WTC11 (cell line): ENCODE results near the gene LRRC38. TPM values are rescaled to one million over a fixed set of nuclear protein-coding genes. Genes with fewer than 3 reads are reported as not detected.

Experiments
- ATAC-seq: fragments of 200-7000 bp; cut with Tn5 transposase; 2 replicates; pipeline ENCODE4 v1.10.0; 2021; ENCODE audit warnings: mild to moderate bottlenecking, moderate library complexity
- CTCF ChIA-PET: fragments of 300-600 bp; sonication (Branson Sonifier 250); formaldehyde crosslinking; loops from one replicate; lab custom pipeline; 2021; ENCODE audit warnings: antibody characterized with exemption; lab: Charles Lee
- POLR2A ChIA-PET: fragments of 350-600 bp; sonication (Branson Sonifier 250); formaldehyde crosslinking; loops from one replicate; lab custom pipeline; 2021; ENCODE audit warnings: antibody characterized with exemption; lab: Charles Lee
- DNase-seq: peaks from one replicate; pipeline ENCODE4 v3.0.0; 2021; ENCODE audit warnings: low spot score
- H3K27ac Mint-ChIP-seq: 2 replicates; pipeline ENCODE4 v1.8.0; 2021; ENCODE audit warnings: mixed read lengths
- H3K27me3 Mint-ChIP-seq: 2 replicates; pipeline ENCODE4 v1.8.0; 2021; ENCODE audit warnings: low read depth, mild to moderate bottlenecking, moderate library complexity, mixed read lengths
- H3K36me3 Mint-ChIP-seq: 2 replicates; pipeline ENCODE4 v1.8.0; 2021; ENCODE audit warnings: mixed read lengths
- H3K4me1 Mint-ChIP-seq: 2 replicates; pipeline ENCODE4 v1.8.0; 2022; ENCODE audit warnings: mixed read lengths
- H3K4me3 Mint-ChIP-seq: 2 replicates; pipeline ENCODE4 v1.8.0; 2021; ENCODE audit warnings: mild to moderate bottlenecking, moderate library complexity, mixed read lengths
- H3K9me3 Mint-ChIP-seq: 2 replicates; pipeline ENCODE4 v1.8.0; 2021; ENCODE audit warnings: mixed read lengths
- ATF1 ChIP-seq: sonication (generic); formaldehyde crosslinking; IDR thresholded peaks from 2 replicates; pipeline ENCODE4 v1.8.1; 2023; ENCODE audit warnings: mild to moderate bottlenecking, moderate library complexity, missing genetic modification reagents
- ATF3 ChIP-seq: sonication (generic); formaldehyde crosslinking; conservative IDR thresholded peaks from 2 replicates; pipeline ENCODE4 v1.8.1; 2022; ENCODE audit warnings: mild to moderate bottlenecking, missing genetic modification reagents
- ATF6 ChIP-seq: sonication (generic); formaldehyde crosslinking; IDR thresholded peaks from 2 replicates; pipeline ENCODE4 v1.8.1; 2023; ENCODE audit warnings: mild to moderate bottlenecking, missing genetic modification reagents
- CBFB ChIP-seq: sonication (generic); formaldehyde crosslinking; IDR thresholded peaks from 2 replicates; pipeline ENCODE4 v1.8.1; 2022; ENCODE audit warnings: mild to moderate bottlenecking, low read depth, missing genetic modification reagents
- EMX1 ChIP-seq: fragments of 250-450 bp; sonication (Bioruptor Pico); IDR thresholded peaks from 2 replicates; pipeline ENCODE4 v1.8.0; 2021; ENCODE audit warnings: mild to moderate bottlenecking
- ETV6 ChIP-seq: sonication (generic); formaldehyde crosslinking; IDR thresholded peaks from 2 replicates; pipeline ENCODE4 v1.8.1; 2022; ENCODE audit warnings: mild to moderate bottlenecking, missing genetic modification reagents
- GABPB1 ChIP-seq: sonication (generic); formaldehyde crosslinking; IDR thresholded peaks from 2 replicates; pipeline ENCODE4 v1.8.1; 2023; ENCODE audit warnings: mild to moderate bottlenecking, missing genetic modification reagents
- HMGXB4 ChIP-seq: sonication (generic); formaldehyde crosslinking; IDR thresholded peaks from 2 replicates; pipeline ENCODE4 v1.8.1; 2023; ENCODE audit warnings: mild to moderate bottlenecking, moderate library complexity, missing genetic modification reagents
- IRF2 ChIP-seq: sonication (generic); formaldehyde crosslinking; IDR thresholded peaks from 2 replicates; pipeline ENCODE4 v1.8.0; 2022; ENCODE audit warnings: low read depth, missing genetic modification reagents, borderline replicate concordance
- MAX ChIP-seq: sonication (generic); formaldehyde crosslinking; IDR thresholded peaks from 2 replicates; pipeline ENCODE4 v1.8.0; 2022; ENCODE audit warnings: mild to moderate bottlenecking, missing genetic modification reagents
- NFATC4 ChIP-seq: fragments of 250-450 bp; sonication (Bioruptor Pico); IDR thresholded peaks from 2 replicates; pipeline ENCODE4 v1.9.0; 2021; ENCODE audit warnings: mild to moderate bottlenecking
- NR2C2 ChIP-seq: sonication (generic); formaldehyde crosslinking; IDR thresholded peaks from 2 replicates; pipeline ENCODE4 v1.8.0; 2022; ENCODE audit warnings: mild to moderate bottlenecking, missing genetic modification reagents
- PRRX2 ChIP-seq: fragments of 250-450 bp; sonication (Bioruptor Pico); IDR thresholded peaks from 2 replicates; pipeline ENCODE4 v1.8.0; 2021; ENCODE audit warnings: mild to moderate bottlenecking
- TCF7 ChIP-seq: sonication (generic); formaldehyde crosslinking; IDR thresholded peaks from 2 replicates; pipeline ENCODE4 v1.8.0; 2022; ENCODE audit warnings: mild to moderate bottlenecking, low read depth, missing genetic modification reagents, moderate library complexity
- ZBTB21 ChIP-seq: sonication (generic); formaldehyde crosslinking; IDR thresholded peaks from 2 replicates; pipeline ENCODE4 v1.8.1; 2023; ENCODE audit warnings: mild to moderate bottlenecking, missing genetic modification reagents, borderline replicate concordance
- ZMAT4 ChIP-seq: fragments of 250-450 bp; sonication (Bioruptor Pico); IDR thresholded peaks from 2 replicates; pipeline ENCODE4 v1.9.0; 2021; ENCODE audit warnings: mild to moderate bottlenecking
- ZNF121 ChIP-seq: sonication (generic); formaldehyde crosslinking; IDR thresholded peaks from 2 replicates; pipeline ENCODE4 v1.8.0; 2023; ENCODE audit warnings: missing genetic modification reagents
- ZNF263 ChIP-seq: sonication (generic); formaldehyde crosslinking; IDR thresholded peaks from 2 replicates; pipeline ENCODE4 v1.8.1; 2022; ENCODE audit warnings: low read depth, mild to moderate bottlenecking, moderate library complexity, missing genetic modification reagents
- ZNF512 ChIP-seq: sonication (generic); formaldehyde crosslinking; IDR thresholded peaks from 2 replicates; pipeline ENCODE4 v1.8.1; 2022; ENCODE audit warnings: missing genetic modification reagents, borderline replicate concordance
- total RNA-seq: library from RNA; stranded (reverse); gene quantifications from 3 replicates; pipeline ENCODE4 v1.2.3, GENCODE V29; 2021
- TF ChIP-seq, protein P1 (sequence below): sonication (generic); formaldehyde crosslinking; IDR thresholded peaks from 2 replicates; pipeline ENCODE4 v1.8.1; 2022; ENCODE audit warnings: mild to moderate bottlenecking, moderate library complexity, missing genetic modification reagents
- TF ChIP-seq, protein P2 (sequence below): fragments of 250-450 bp; sonication (Bioruptor Pico); IDR thresholded peaks from 2 replicates; pipeline ENCODE4 v1.9.0; 2021; ENCODE audit warnings: mild to moderate bottlenecking, borderline replicate concordance
- TF ChIP-seq, protein P3 (sequence below): sonication (generic); formaldehyde crosslinking; IDR thresholded peaks from 2 replicates; pipeline ENCODE4 v1.8.0; 2022; ENCODE audit warnings: mild to moderate bottlenecking, missing genetic modification reagents

The LRRC38 gene
- total RNA-seq, 1 experiment from 2014 or later: 0.15 TPM

DNA sequence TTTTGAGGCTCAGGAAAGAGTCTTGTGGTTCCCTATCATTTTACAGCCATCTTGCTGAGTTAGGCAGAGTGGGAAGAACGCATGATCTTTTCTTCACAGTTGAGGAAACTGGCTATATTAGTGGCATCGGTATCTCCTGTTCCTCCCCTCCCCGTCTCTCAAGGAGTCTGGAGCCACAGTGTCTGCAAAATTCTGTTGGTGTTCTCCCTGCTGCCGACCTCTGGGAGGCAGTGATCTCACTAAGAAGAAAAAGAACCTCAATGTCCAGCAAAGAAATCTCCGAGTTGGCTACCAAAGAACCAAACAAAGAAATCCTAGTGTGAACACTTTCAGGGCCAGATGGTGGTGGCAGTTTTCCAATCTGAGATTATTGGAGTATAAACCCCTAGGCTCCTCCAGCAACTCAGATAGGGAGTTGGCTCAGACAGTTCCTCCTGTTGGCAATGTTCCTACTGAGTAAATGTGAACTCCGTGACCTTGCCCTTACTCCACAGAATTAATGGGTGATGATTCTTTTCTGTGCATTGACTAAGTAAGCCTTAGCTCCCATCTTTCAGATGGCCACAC lies 62.3 kb downstream of the LRRC38 start:
- Mint-ChIP-seq H3K9me3 (peaks cover 31% of the 10 kb centered on the region), H3K27me3 (peaks cover 5% of the 10 kb centered on the region), H3K4me1 (no peaks in the 10 kb centered on the region), H3K4me3 (no peak overlapping the region), H3K36me3 (peaks cover 27% of the 10 kb centered on the region), H3K27ac (no peak overlapping the region)
- no peak for DNase-seq
- TF ChIP-seq GABPB1 (CRISPR knock-in tag) (no peak), ETV6 (CRISPR knock-in tag) (no peak), ZMAT4 (CRISPR knock-in tag) (no peak), CBFB (CRISPR knock-in tag) (no peak), ZNF121 (CRISPR knock-in tag) (no peak), NR2C2 (CRISPR knock-in tag) (no peak), HMGXB4 (CRISPR knock-in tag) (no peak), ZNF263 (CRISPR knock-in tag) (no peak), ZBTB21 (CRISPR knock-in tag) (no peak), ZNF512 (CRISPR knock-in tag) (no peak), EMX1 (CRISPR knock-in tag) (no peak)
- TF ChIP-seq, protein P1, sequence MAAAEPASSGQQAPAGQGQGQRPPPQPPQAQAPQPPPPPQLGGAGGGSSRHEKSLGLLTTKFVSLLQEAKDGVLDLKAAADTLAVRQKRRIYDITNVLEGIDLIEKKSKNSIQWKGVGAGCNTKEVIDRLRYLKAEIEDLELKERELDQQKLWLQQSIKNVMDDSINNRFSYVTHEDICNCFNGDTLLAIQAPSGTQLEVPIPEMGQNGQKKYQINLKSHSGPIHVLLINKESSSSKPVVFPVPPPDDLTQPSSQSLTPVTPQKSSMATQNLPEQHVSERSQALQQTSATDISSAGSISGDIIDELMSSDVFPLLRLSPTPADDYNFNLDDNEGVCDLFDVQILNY (CRISPR knock-in tag): no peak
- POLR2A ChIA-PET: no interaction called here
- CTCF ChIA-PET: no interaction called here
- no peak for ATAC-seq

DNA sequence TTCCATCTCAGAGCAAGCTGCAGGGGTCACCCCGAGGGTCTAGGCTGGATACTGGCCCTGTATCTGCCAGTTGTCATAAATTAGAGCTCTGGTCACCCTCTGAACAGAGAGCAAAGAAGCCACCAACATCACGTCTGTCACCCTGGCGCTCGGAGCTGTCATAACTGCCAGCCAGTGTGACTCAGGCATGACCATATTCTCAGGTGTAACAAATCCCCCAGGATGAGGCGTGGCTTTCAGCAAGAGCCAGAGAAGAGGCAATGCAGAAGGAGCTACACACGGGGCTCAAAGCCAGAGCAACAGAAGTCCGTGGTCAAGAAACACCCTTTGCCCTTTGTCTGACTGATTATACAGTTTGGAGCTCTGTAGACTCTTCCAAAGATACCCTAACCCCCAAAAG lies 63.6 kb downstream of the LRRC38 start:
- no peak for DNase-seq
- Mint-ChIP-seq H3K9me3 (peaks cover 32% of the 10 kb centered on the region), H3K4me1 (no peaks in the 10 kb centered on the region), H3K27me3 (peaks cover 5% of the 10 kb centered on the region), H3K4me3 (no peak overlapping the region), H3K36me3 (peaks cover 25% of the 10 kb centered on the region), H3K27ac (no peak overlapping the region)
- ATAC-seq: no peak
- CTCF ChIA-PET: no interaction called here
- POLR2A ChIA-PET: no interaction called here
- no peak for TF ChIP-seq NFATC4 (CRISPR knock-in tag)
- no peak for TF ChIP-seq IRF2
- no peak for TF ChIP-seq ATF6 (CRISPR knock-in tag)
- TF ChIP-seq, protein P2, sequence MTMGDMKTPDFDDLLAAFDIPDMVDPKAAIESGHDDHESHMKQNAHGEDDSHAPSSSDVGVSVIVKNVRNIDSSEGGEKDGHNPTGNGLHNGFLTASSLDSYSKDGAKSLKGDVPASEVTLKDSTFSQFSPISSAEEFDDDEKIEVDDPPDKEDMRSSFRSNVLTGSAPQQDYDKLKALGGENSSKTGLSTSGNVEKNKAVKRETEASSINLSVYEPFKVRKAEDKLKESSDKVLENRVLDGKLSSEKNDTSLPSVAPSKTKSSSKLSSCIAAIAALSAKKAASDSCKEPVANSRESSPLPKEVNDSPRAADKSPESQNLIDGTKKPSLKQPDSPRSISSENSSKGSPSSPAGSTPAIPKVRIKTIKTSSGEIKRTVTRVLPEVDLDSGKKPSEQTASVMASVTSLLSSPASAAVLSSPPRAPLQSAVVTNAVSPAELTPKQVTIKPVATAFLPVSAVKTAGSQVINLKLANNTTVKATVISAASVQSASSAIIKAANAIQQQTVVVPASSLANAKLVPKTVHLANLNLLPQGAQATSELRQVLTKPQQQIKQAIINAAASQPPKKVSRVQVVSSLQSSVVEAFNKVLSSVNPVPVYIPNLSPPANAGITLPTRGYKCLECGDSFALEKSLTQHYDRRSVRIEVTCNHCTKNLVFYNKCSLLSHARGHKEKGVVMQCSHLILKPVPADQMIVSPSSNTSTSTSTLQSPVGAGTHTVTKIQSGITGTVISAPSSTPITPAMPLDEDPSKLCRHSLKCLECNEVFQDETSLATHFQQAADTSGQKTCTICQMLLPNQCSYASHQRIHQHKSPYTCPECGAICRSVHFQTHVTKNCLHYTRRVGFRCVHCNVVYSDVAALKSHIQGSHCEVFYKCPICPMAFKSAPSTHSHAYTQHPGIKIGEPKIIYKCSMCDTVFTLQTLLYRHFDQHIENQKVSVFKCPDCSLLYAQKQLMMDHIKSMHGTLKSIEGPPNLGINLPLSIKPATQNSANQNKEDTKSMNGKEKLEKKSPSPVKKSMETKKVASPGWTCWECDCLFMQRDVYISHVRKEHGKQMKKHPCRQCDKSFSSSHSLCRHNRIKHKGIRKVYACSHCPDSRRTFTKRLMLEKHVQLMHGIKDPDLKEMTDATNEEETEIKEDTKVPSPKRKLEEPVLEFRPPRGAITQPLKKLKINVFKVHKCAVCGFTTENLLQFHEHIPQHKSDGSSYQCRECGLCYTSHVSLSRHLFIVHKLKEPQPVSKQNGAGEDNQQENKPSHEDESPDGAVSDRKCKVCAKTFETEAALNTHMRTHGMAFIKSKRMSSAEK (CRISPR knock-in tag): no peak
- no peak for TF ChIP-seq ETV6 (CRISPR knock-in tag)
- TF ChIP-seq, protein P3, sequence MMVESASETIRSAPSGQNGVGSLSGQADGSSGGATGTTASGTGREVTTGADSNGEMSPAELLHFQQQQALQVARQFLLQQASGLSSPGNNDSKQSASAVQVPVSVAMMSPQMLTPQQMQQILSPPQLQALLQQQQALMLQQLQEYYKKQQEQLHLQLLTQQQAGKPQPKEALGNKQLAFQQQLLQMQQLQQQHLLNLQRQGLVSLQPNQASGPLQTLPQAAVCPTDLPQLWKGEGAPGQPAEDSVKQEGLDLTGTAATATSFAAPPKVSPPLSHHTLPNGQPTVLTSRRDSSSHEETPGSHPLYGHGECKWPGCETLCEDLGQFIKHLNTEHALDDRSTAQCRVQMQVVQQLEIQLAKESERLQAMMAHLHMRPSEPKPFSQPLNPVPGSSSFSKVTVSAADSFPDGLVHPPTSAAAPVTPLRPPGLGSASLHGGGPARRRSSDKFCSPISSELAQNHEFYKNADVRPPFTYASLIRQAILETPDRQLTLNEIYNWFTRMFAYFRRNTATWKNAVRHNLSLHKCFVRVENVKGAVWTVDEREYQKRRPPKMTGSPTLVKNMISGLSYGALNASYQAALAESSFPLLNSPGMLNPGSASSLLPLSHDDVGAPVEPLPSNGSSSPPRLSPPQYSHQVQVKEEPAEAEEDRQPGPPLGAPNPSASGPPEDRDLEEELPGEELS (CRISPR knock-in tag): no peak
- no peak for TF ChIP-seq ATF3 (CRISPR knock-in tag)
- no peak for TF ChIP-seq TCF7 (CRISPR knock-in tag)
- no peak for TF ChIP-seq MAX
- TF ChIP-seq ATF1: no peak
- no peak for TF ChIP-seq PRRX2
